DOHH2 (cell line): ENCODE measurements around the gene ZNRF3.

Experiments
- H3F3A ChIP-seq: fragments of 200-600 bp; sonication (generic), shearing (Covaris generic); 2 replicates; pipeline ENCODE4 v1.6.0; 2016; ENCODE audit warnings: antibody characterized with exemption, mild to moderate bottlenecking; ENCODE audit not compliant: control insufficient read depth, insufficient read depth
- H3K27ac ChIP-seq: fragments of 200-600 bp; sonication (generic); 2 replicates; pipeline ENCODE4 v1.5.1; 2014; ENCODE audit warnings: low read depth, mild to moderate bottlenecking, low read length, moderate library complexity
- H3K27me3 ChIP-seq: fragments of 200-600 bp; sonication (generic); 2 replicates; pipeline ENCODE4 v1.6.1; 2014; ENCODE audit warnings: mild to moderate bottlenecking, low read length, mixed read lengths; ENCODE audit not compliant: control insufficient read depth
- H3K36me3 ChIP-seq: fragments of 200-600 bp; sonication (generic); 2 replicates; pipeline ENCODE4 v1.6.1; 2014; ENCODE audit warnings: mild to moderate bottlenecking, low read length, moderate library complexity, mixed read lengths; ENCODE audit not compliant: control insufficient read depth
- H3K4me1 ChIP-seq: fragments of 200-600 bp; sonication (generic); 2 replicates; pipeline ENCODE4 v1.6.1; 2014; ENCODE audit warnings: mild to moderate bottlenecking, low read length, mixed read lengths; ENCODE audit not compliant: control insufficient read depth
- H3K4me2 ChIP-seq: fragments of 200-600 bp; sonication (generic); 2 replicates; pipeline ENCODE4 v1.6.0; 2014; ENCODE audit warnings: mild to moderate bottlenecking, low read length, moderate library complexity
- H3K4me3 ChIP-seq: fragments of 200-600 bp; sonication (generic); 2 replicates; pipeline ENCODE4 v1.5.1; 2014; ENCODE audit warnings: mild to moderate bottlenecking, low read length, mixed read lengths
- H3K79me2 ChIP-seq: fragments of 200-600 bp; sonication (generic); 2 replicates; pipeline ENCODE4 v1.6.1; 2014; ENCODE audit warnings: mild to moderate bottlenecking, low read length, mixed read lengths; ENCODE audit not compliant: control insufficient read depth
- H3K9me2 ChIP-seq: fragments of 200-600 bp; sonication (generic); replicated peaks from 2 replicates; pipeline ENCODE4 v1.6.1; 2014; ENCODE audit warnings: mild to moderate bottlenecking, low read length, mixed read lengths; ENCODE audit not compliant: control insufficient read depth
- H3K9me3 ChIP-seq: fragments of 200-600 bp; sonication (generic); 2 replicates; pipeline ENCODE4 v1.6.1; 2014; ENCODE audit warnings: antibody characterized with exemption, low read length, mixed read lengths; ENCODE audit not compliant: control insufficient read depth, insufficient read depth
- H4K20me1 ChIP-seq: fragments of 200-600 bp; sonication (generic); 2 replicates; pipeline ENCODE4 v1.6.0; 2014; ENCODE audit warnings: low read depth, mild to moderate bottlenecking, antibody characterized with exemption, low read length, moderate library complexity; ENCODE audit not compliant: control insufficient read depth, insufficient read depth
- CTCF ChIP-seq: fragments of 200-600 bp; sonication (generic); IDR thresholded peaks from one replicate; pipeline ENCODE4 v1.5.1; 2014; ENCODE audit warnings: antibody characterized with exemption, mild to moderate bottlenecking, low read depth, low read length; ENCODE audit not compliant: poor library complexity, severe bottlenecking
- EZH2phosphoT487 ChIP-seq: fragments of 200-600 bp; sonication (generic); IDR thresholded peaks from 2 replicates; pipeline ENCODE4 v1.6.1; 2017; ENCODE audit warnings: borderline replicate concordance, mild to moderate bottlenecking, antibody characterized with exemption, low read length, moderate library complexity, mixed read lengths

ZNRF3 gene

GRCh38 chr22:28937206-28938025 lies 54.0 kb downstream of the ZNRF3 start:
- Histone ChIP-seq H3K27me3 (peaks cover 10% of the 10 kb centered on the region; the same call in 1 of the 2 replicates), H3K4me2 (no peak overlapping the region), H3K4me3 (no peak overlapping the region), H3K9me2 (no peaks in the 10 kb centered on the region), H3F3A (no peaks in the 10 kb centered on the region), H3K27ac (no peak overlapping the region), H3K9me3 (no peaks in the 10 kb centered on the region), H3K36me3 (no peaks in the 10 kb centered on the region), H3K79me2 (no peaks in the 10 kb centered on the region), H3K4me1 (no peaks in the 10 kb centered on the region), H4K20me1 (no peaks in the 10 kb centered on the region)
- no peak for TF ChIP-seq CTCF
- no peak for TF ChIP-seq EZH2phosphoT487

- Histone ChIP-seq H3K36me3 (no peaks in the 10 kb centered on the region), H3K27me3 (peaks cover 8% of the 10 kb centered on the region; the same call in 1 of the 2 replicates), H3F3A (no peaks in the 10 kb centered on the region), H3K9me3 (no peaks in the 10 kb centered on the region), H3K27ac (no peak overlapping the region), H3K9me2 (no peaks in the 10 kb centered on the region), H3K4me1 (no peaks in the 10 kb centered on the region), H4K20me1 (no peaks in the 10 kb centered on the region), H3K79me2 (no peaks in the 10 kb centered on the region), H3K4me2 (no peak overlapping the region), H3K4me3 (no peak overlapping the region)
- no peak for TF ChIP-seq EZH2phosphoT487
Observed at GRCh38 chr22:28938286-28938833, 55.0 kb downstream of the ZNRF3 start.

GRCh38 chr22:28939394-28939793 lies 56.0 kb downstream of the ZNRF3 start:
- H3K4me3 ChIP-seq, result no peak overlapping the region
- no peak overlapping the region for H3K4me2 ChIP-seq
- no peaks in the 10 kb centered on the region for H4K20me1 ChIP-seq
- no peaks in the 10 kb centered on the region for H3K9me3 ChIP-seq
- H3K9me2 ChIP-seq, result no peaks in the 10 kb centered on the region
- H3K4me1 ChIP-seq, result no peaks in the 10 kb centered on the region
- TF ChIP-seq CTCF (no peak), EZH2phosphoT487 (no peak)
- H3F3A ChIP-seq, result no peaks in the 10 kb centered on the region
- no peak overlapping the region for H3K27ac ChIP-seq
- H3K36me3 ChIP-seq, result no peaks in the 10 kb centered on the region
- H3K27me3 ChIP-seq, result peaks cover 8% of the 10 kb centered on the region; the same call in 1 of the 2 replicates
- no peaks in the 10 kb centered on the region for H3K79me2 ChIP-seq

- Histone ChIP-seq H3K79me2 (no peaks in the 10 kb centered on the region), H3K9me2 (no peaks in the 10 kb centered on the region), H4K20me1 (no peaks in the 10 kb centered on the region), H3K9me3 (no peaks in the 10 kb centered on the region), H3K4me1 (no peaks in the 10 kb centered on the region), H3K4me3 (no peak overlapping the region), H3F3A (no peaks in the 10 kb centered on the region), H3K4me2 (no peak overlapping the region), H3K36me3 (no peaks in the 10 kb centered on the region), H3K27me3 (peaks cover 8% of the 10 kb centered on the region; the same call in 1 of the 2 replicates), H3K27ac (no peak overlapping the region)
- TF ChIP-seq CTCF (no peak), EZH2phosphoT487 (no peak)
Observed at GRCh38 chr22:28939932-28940331, 56.6 kb downstream of the ZNRF3 start.
